ENCODE results near the gene FOXE3. TPM values are rescaled to one million over a fixed set of nuclear protein-coding genes. Genes with fewer than 3 reads are reported as not detected.

The FOXE3 gene
- total and polyA plus RNA-seq, 9 of the 15 experiments (the other 6 are each of a cell fraction or from before 2014, with no cell fraction given), result not detected

DNA sequence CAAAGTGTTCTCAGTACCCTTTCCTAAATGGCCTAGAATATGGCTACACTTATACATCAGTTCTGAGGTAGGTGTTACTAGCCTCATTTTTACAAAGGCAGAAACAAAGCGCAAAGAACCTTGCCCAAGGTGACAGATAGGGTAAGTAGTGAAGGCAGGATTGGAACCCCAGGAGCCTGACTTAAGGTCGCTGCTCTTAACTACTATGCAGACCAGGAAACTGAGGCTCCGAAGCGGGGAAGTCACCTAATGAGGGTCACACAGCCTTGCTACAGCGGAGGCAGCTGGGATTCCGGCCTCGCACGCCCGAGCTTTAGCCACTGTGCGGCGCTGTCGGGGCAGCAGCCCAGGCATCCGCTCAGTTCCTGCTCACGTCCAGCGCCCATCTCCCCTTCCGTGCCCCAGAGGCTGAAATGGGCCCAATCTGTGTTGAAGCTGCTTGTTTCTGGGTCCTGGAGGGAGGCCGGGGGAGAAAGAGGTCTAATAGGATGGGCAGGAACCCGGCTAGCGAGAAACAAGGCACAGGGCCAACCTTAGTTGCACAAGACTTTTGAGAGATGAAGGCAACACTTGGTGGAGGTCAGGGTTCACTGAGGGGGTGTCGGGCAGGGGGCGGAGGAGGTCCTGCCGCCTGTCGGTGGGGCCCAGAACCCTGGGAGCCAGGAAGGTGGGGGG is 20.4 kb downstream of the FOXE3 start (continued):
- TF ChIP-seq ESRRA (IDR thresholded peaks at IDR 0.05; ENCODE audit: borderline replicate concordance, low read depth), result peak; percentile 17; the same call in 1 of the 2 replicates
- TF ChIP-seq CTCF (IDR thresholded peaks at IDR 0.05 in 2 of 3, conservative IDR thresholded peaks at IDR 0.05 in 1 of 3; ENCODE audit: insufficient read depth in 2 of 3, low read depth in 1 of 3, low read length in 3 of 3), result peak; percentile 97 to 100 (median 98)
- TF ChIP-seq ZNF41 (CRISPR knock-in tag; conservative IDR thresholded peaks at IDR 0.05), result no peak
- TF ChIP-seq MYC (IDR thresholded peaks at IDR 0.05; ENCODE audit: low read depth, low read length), result peak; percentile 52
- no peak for TF ChIP-seq MYC (CRISPR knock-in tag; IDR thresholded peaks at IDR 0.05; ENCODE audit: borderline replicate concordance, low read depth)
- no peak for TF ChIP-seq ZNF239 (CRISPR knock-in tag; IDR thresholded peaks at IDR 0.05)
- no peak for TF ChIP-seq SREBF1 (IDR thresholded peaks at IDR 0.05; ENCODE audit: borderline replicate concordance, low read depth, low read length)
- TF ChIP-seq NBN (IDR thresholded peaks at IDR 0.05; ENCODE audit: low read depth), result 0 out of 2 replicates have a peak, but pooled peaks have one; percentile 66
- TF ChIP-seq ARHGAP35 (IDR thresholded peaks at IDR 0.05; ENCODE audit: partially characterized antibody), result peak; percentile 47
- TF ChIP-seq CREB1 (IDR thresholded peaks at IDR 0.05), result peak; percentile 6; the same call in 1 of the 2 replicates
- 0 out of 2 replicates have a peak, but pooled peaks have one; percentile 14 for TF ChIP-seq CREB1 (CRISPR knock-in tag; IDR thresholded peaks at IDR 0.05)
- TF ChIP-seq HDGF (IDR thresholded peaks at IDR 0.05), result 0 out of 2 replicates have a peak, but pooled peaks have one; percentile 70
- TF ChIP-seq BACH1 (tag; IDR thresholded peaks at IDR 0.05), result no peak
- TF ChIP-seq NCOA6 (IDR thresholded peaks at IDR 0.05), result peak; percentile 86
- peak; percentile 44; the same call in 1 of the 2 replicates for TF ChIP-seq ETV5 (CRISPR knock-in tag; IDR thresholded peaks at IDR 0.05; ENCODE audit: low read depth)
- TF ChIP-seq ZBTB40 (IDR thresholded peaks at IDR 0.05), result 0 out of 2 replicates have a peak, but pooled peaks have one; percentile 48
- no peak for TF ChIP-seq ZBTB40 (CRISPR knock-in tag; IDR thresholded peaks at IDR 0.05)
- peak; percentile 60 for TF ChIP-seq CEBPG (CRISPR knock-in tag; IDR thresholded peaks at IDR 0.05)
- peak; percentile 50 to 73; a peak in 3 of 4 replicates for TF ChIP-seq CEBPG (tag; conservative IDR thresholded peaks at IDR 0.05 in 1 of 2, IDR thresholded peaks at IDR 0.05 in 1 of 2)

Data from K562 (cell line).